GM12891 (cell line): ENCODE data around the gene SIL1.

Source experiments
- POLR2A ChIP-seq: IDR thresholded peaks from 2 replicates; pipeline ENCODE4 v1.6.1; 2011; ENCODE audit warnings: low read depth, low read length, control low read depth
- POLR2AphosphoS5 ChIP-seq: IDR thresholded peaks from 2 replicates; pipeline ENCODE4 v1.6.1; 2011; ENCODE audit warnings: low read depth, low read length, control low read depth
- SPI1 ChIP-seq: IDR thresholded peaks from 2 replicates; pipeline ENCODE4 v1.6.1; 2011; ENCODE audit warnings: low read depth, low read length, control low read depth

DNA sequence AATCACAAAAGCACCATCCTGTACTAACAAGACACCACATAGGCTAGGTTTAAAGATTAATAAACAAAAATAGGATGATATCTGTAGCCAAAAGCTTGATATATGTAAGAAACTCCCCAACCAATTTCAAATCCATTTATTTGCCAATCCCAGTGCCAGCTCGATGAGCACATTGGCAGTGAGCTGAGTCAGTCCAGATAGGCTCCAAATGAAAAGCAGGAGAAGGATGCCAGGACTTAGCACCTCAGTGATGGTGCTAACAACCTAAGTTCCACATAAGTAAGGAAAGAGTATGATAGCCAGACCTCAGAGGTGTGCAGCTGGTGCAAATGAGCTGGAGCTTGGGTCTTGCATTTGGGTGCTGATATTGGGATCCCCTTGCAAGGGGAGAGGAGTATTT, 158.1 kb downstream of the SIL1 start:
- TF ChIP-seq POLR2A: no peak
- no peak for TF ChIP-seq POLR2AphosphoS5
- no peak for TF ChIP-seq SPI1
